ENCODE measurements around the gene ABL1.

Gene ABL1

GRCh38 chr9:130862217-130862616 lies 27.2 kb downstream of the ABL1 start:
- H3K27ac ChIP-seq = no peak overlapping the region
- no peak for TF ChIP-seq ZFX (IDR thresholded peaks at IDR 0.05)
- TF ChIP-seq CTCF (conservative IDR thresholded peaks at IDR 0.05) = no peak

- no peak overlapping the region for H3K27ac ChIP-seq
- no peak for TF ChIP-seq CTCF (conservative IDR thresholded peaks at IDR 0.05)
- no peak for TF ChIP-seq ZFX (IDR thresholded peaks at IDR 0.05)
Observed at GRCh38 chr9:130862747-130863146, 27.7 kb downstream of the ABL1 start.

- no peak for TF ChIP-seq CTCF (conservative IDR thresholded peaks at IDR 0.05)
- no peak for TF ChIP-seq ZFX (IDR thresholded peaks at IDR 0.05)
- no peak overlapping the region for H3K27ac ChIP-seq
Observed at GRCh38 chr9:130864541-130864940, 29.5 kb downstream of the ABL1 start.

- H3K27ac ChIP-seq = no peak overlapping the region
- TF ChIP-seq ZFX (IDR thresholded peaks at IDR 0.05) (no peak), CTCF (conservative IDR thresholded peaks at IDR 0.05) (0 out of 2 replicates have a peak, but pooled peaks have one; percentile 2)
Observed at GRCh38 chr9:130865921-130866320, 30.9 kb downstream of the ABL1 start.

- TF ChIP-seq CTCF (conservative IDR thresholded peaks at IDR 0.05) (peak; percentile 100), ZFX (IDR thresholded peaks at IDR 0.05) (no peak)
- H3K27ac ChIP-seq = no peak overlapping the region
Observed at GRCh38 chr9:130866474-130866965, 31.5 kb downstream of the ABL1 start.

- no peak for TF ChIP-seq CTCF (conservative IDR thresholded peaks at IDR 0.05)
- no peak for TF ChIP-seq ZFX (IDR thresholded peaks at IDR 0.05)
- H3K27ac ChIP-seq = no peak overlapping the region
Observed at GRCh38 chr9:130867556-130867955, 32.5 kb downstream of the ABL1 start.

GRCh38 chr9:130868230-130868629 lies 33.2 kb downstream of the ABL1 start:
- no peak overlapping the region for H3K27ac ChIP-seq
- TF ChIP-seq CTCF (conservative IDR thresholded peaks at IDR 0.05) (no peak), ZFX (IDR thresholded peaks at IDR 0.05) (no peak)

Data from C4-2B (cell line).